Type B pancreatic cell (in vitro differentiated cells): ENCODE data around the gene C14orf39. TPM values are rescaled to one million over a fixed set of nuclear protein-coding genes. Genes with fewer than 3 reads are reported as not detected.

Source experiments
- DNase-seq: peaks from one replicate; pipeline ENCODE4 v3.0.0; 2021; ENCODE audit warnings: mixed read lengths; ENCODE audit not compliant: unreplicated experiment; ENCODE audit errors: extremely low spot score
- H3K27ac Mint-ChIP-seq: 2 replicates; pipeline ENCODE4 v1.8.0; 2021; ENCODE audit warnings: mild to moderate bottlenecking, mixed read lengths
- H3K27me3 Mint-ChIP-seq: 2 replicates; pipeline ENCODE4 v1.8.0; 2021; ENCODE audit warnings: mixed read lengths
- H3K36me3 Mint-ChIP-seq: 2 replicates; pipeline ENCODE4 v1.8.0; 2021; ENCODE audit warnings: mixed read lengths
- H3K4me1 Mint-ChIP-seq: one replicate; pipeline ENCODE4 v1.8.0; 2021; ENCODE audit warnings: mixed read lengths; ENCODE audit not compliant: unreplicated experiment
- H3K4me3 Mint-ChIP-seq: 2 replicates; pipeline ENCODE4 v1.8.0; 2021; ENCODE audit warnings: mild to moderate bottlenecking, mixed read lengths
- H3K9me3 Mint-ChIP-seq: 2 replicates; pipeline ENCODE4 v1.8.0; 2021; ENCODE audit warnings: mixed read lengths
- CTCF ChIP-seq: fragments of 200-600 bp; sonication (generic); conservative IDR thresholded peaks from 2 replicates; pipeline ENCODE4 v1.5.0; 2021; ENCODE audit warnings: antibody characterized with exemption, mild to moderate bottlenecking
- total RNA-seq: library from RNA; stranded (reverse); gene quantifications from 2 replicates; pipeline ENCODE4 v1.2.1, GENCODE V29; 2021; ENCODE audit warnings: low replicate concordance

C14orf39 gene
- total RNA-seq, 1 donor from 2014 or later = 0.80 TPM

GRCh38 chr14:60506010-60506409 is 20.1 kb upstream of the C14orf39 start:
- H3K27ac Mint-ChIP-seq = no peak overlapping the region
- no peak for DNase-seq
- peaks cover 3% of the 10 kb centered on the region for H3K4me1 Mint-ChIP-seq
- TF ChIP-seq CTCF = no peak
- peaks cover 99% of the 10 kb centered on the region for H3K27me3 Mint-ChIP-seq
- no peaks in the 10 kb centered on the region for H3K9me3 Mint-ChIP-seq
- no peaks in the 10 kb centered on the region for H3K36me3 Mint-ChIP-seq
- no peak overlapping the region for H3K4me3 Mint-ChIP-seq

GRCh38 chr14:60505448-60505847 is 19.6 kb upstream of the C14orf39 start:
- Mint-ChIP-seq H3K36me3 (no peaks in the 10 kb centered on the region), H3K4me1 (peaks cover 3% of the 10 kb centered on the region), H3K27ac (no peak overlapping the region), H3K27me3 (peaks cover 99% of the 10 kb centered on the region), H3K9me3 (no peaks in the 10 kb centered on the region), H3K4me3 (no peak overlapping the region)
- no peak for DNase-seq
- TF ChIP-seq CTCF = no peak

- H3K36me3 Mint-ChIP-seq = no peaks in the 10 kb centered on the region
- DNase-seq = no peak
- H3K9me3 Mint-ChIP-seq = no peaks in the 10 kb centered on the region
- peaks cover 88% of the 10 kb centered on the region for H3K27me3 Mint-ChIP-seq
- H3K27ac Mint-ChIP-seq = no peak overlapping the region
- TF ChIP-seq CTCF = no peak
- H3K4me1 Mint-ChIP-seq = peaks cover 3% of the 10 kb centered on the region
- H3K4me3 Mint-ChIP-seq = no peak overlapping the region
Observed at GRCh38 chr14:60502541-60502940, 16.7 kb upstream of the C14orf39 start.

GRCh38 chr14:60495946-60496345 is 10.1 kb upstream of the C14orf39 start:
- Mint-ChIP-seq H3K27me3 (peaks cover 65% of the 10 kb centered on the region), H3K27ac (no peak overlapping the region), H3K4me1 (no peaks in the 10 kb centered on the region), H3K36me3 (no peaks in the 10 kb centered on the region), H3K9me3 (peaks cover 3% of the 10 kb centered on the region), H3K4me3 (no peak overlapping the region)
- DNase-seq = no peak
- TF ChIP-seq CTCF = no peak

GRCh38 chr14:60490270-60490669 is 4.4 kb upstream of the C14orf39 start:
- H3K4me3 Mint-ChIP-seq = no peak overlapping the region
- TF ChIP-seq CTCF = no peak

GRCh38 chr14:60488175-60488574 is 2.3 kb upstream of the C14orf39 start:
- Mint-ChIP-seq H3K36me3 (no peaks in the 10 kb centered on the region), H3K27me3 (peaks cover 30% of the 10 kb centered on the region), H3K4me1 (no peaks in the 10 kb centered on the region), H3K4me3 (no peak overlapping the region), H3K27ac (no peak overlapping the region), H3K9me3 (no peaks in the 10 kb centered on the region)
- TF ChIP-seq CTCF = peak; percentile 60
- no peak for DNase-seq

More at GRCh38 chr14:60490270-60490669, 4.4 kb upstream of the C14orf39 start:
- Mint-ChIP-seq H3K27me3 (peaks cover 30% of the 10 kb centered on the region), H3K9me3 (peaks cover 3% of the 10 kb centered on the region), H3K36me3 (no peaks in the 10 kb centered on the region), H3K27ac (no peak overlapping the region), H3K4me1 (no peaks in the 10 kb centered on the region)
- no peak for DNase-seq
